WTC11 (cell line): ENCODE measurements around the gene PINK1. TPM values are rescaled to one million over a fixed set of nuclear protein-coding genes. Genes with fewer than 3 reads are reported as not detected.

Source experiments
- ATAC-seq: fragments of 200-7000 bp; cut with Tn5 transposase; 2 replicates; pipeline ENCODE4 v1.10.0; 2021; ENCODE audit warnings: mild to moderate bottlenecking, moderate library complexity
- CTCF ChIA-PET: fragments of 300-600 bp; sonication (Branson Sonifier 250); formaldehyde crosslinking; loops from one replicate; lab custom pipeline; 2021; ENCODE audit warnings: antibody characterized with exemption; lab: Charles Lee
- POLR2A ChIA-PET: fragments of 350-600 bp; sonication (Branson Sonifier 250); formaldehyde crosslinking; loops from one replicate; lab custom pipeline; 2021; ENCODE audit warnings: antibody characterized with exemption; lab: Charles Lee
- DNase-seq: peaks from one replicate; pipeline ENCODE4 v3.0.0; 2021; ENCODE audit warnings: low spot score
- H3K27ac Mint-ChIP-seq: 2 replicates; pipeline ENCODE4 v1.8.0; 2021; ENCODE audit warnings: mixed read lengths
- H3K27me3 Mint-ChIP-seq: 2 replicates; pipeline ENCODE4 v1.8.0; 2021; ENCODE audit warnings: low read depth, mild to moderate bottlenecking, moderate library complexity, mixed read lengths
- H3K36me3 Mint-ChIP-seq: 2 replicates; pipeline ENCODE4 v1.8.0; 2021; ENCODE audit warnings: mixed read lengths
- H3K4me1 Mint-ChIP-seq: 2 replicates; pipeline ENCODE4 v1.8.0; 2022; ENCODE audit warnings: mixed read lengths
- H3K4me3 Mint-ChIP-seq: 2 replicates; pipeline ENCODE4 v1.8.0; 2021; ENCODE audit warnings: mild to moderate bottlenecking, moderate library complexity, mixed read lengths
- H3K9me3 Mint-ChIP-seq: 2 replicates; pipeline ENCODE4 v1.8.0; 2021; ENCODE audit warnings: mixed read lengths
- AFF4 ChIP-seq: sonication (generic); formaldehyde crosslinking; IDR thresholded peaks from 2 replicates; pipeline ENCODE4 v1.8.1; 2023; ENCODE audit warnings: mild to moderate bottlenecking, missing genetic modification reagents, borderline replicate concordance
- AR ChIP-seq: fragments of 250-450 bp; sonication (Bioruptor Pico); IDR thresholded peaks from 2 replicates; pipeline ENCODE4 v1.9.0; 2021; ENCODE audit warnings: mild to moderate bottlenecking
- ARID4B ChIP-seq: sonication (generic); formaldehyde crosslinking; IDR thresholded peaks from 2 replicates; pipeline ENCODE4 v1.8.0; 2023; ENCODE audit warnings: missing genetic modification reagents, mild to moderate bottlenecking, borderline replicate concordance
- CBFB ChIP-seq: sonication (generic); formaldehyde crosslinking; IDR thresholded peaks from 2 replicates; pipeline ENCODE4 v1.8.1; 2022; ENCODE audit warnings: mild to moderate bottlenecking, low read depth, missing genetic modification reagents
- E2F1 ChIP-seq: sonication (generic); formaldehyde crosslinking; IDR thresholded peaks from 2 replicates; pipeline ENCODE4 v1.8.0; 2022; ENCODE audit warnings: mild to moderate bottlenecking, missing genetic modification reagents
- ELF4 ChIP-seq: sonication (generic); formaldehyde crosslinking; IDR thresholded peaks from 2 replicates; pipeline ENCODE4 v1.8.1; 2022; ENCODE audit warnings: low read depth, mild to moderate bottlenecking, moderate library complexity, missing genetic modification reagents
- FOXJ3 ChIP-seq: sonication (generic); formaldehyde crosslinking; IDR thresholded peaks from 2 replicates; pipeline ENCODE4 v1.9.0; 2021; ENCODE audit warnings: missing genetic modification reagents, mild to moderate bottlenecking, borderline replicate concordance
- FOXK1 ChIP-seq: sonication (generic); formaldehyde crosslinking; IDR thresholded peaks from 2 replicates; pipeline ENCODE4 v1.8.0; 2022; ENCODE audit warnings: mild to moderate bottlenecking, moderate library complexity, missing genetic modification reagents
- IRF2 ChIP-seq: sonication (generic); formaldehyde crosslinking; IDR thresholded peaks from 2 replicates; pipeline ENCODE4 v1.8.0; 2022; ENCODE audit warnings: low read depth, missing genetic modification reagents, borderline replicate concordance
- KAT7 ChIP-seq: sonication (generic); formaldehyde crosslinking; IDR thresholded peaks from 2 replicates; pipeline ENCODE4 v1.8.1; 2023; ENCODE audit warnings: missing genetic modification reagents, mild to moderate bottlenecking, borderline replicate concordance
- NFATC4 ChIP-seq: fragments of 250-450 bp; sonication (Bioruptor Pico); IDR thresholded peaks from 2 replicates; pipeline ENCODE4 v1.9.0; 2021; ENCODE audit warnings: mild to moderate bottlenecking
- NR1H2 ChIP-seq: sonication (generic); formaldehyde crosslinking; IDR thresholded peaks from 2 replicates; pipeline ENCODE4 v1.9.0; 2021; ENCODE audit warnings: mild to moderate bottlenecking, moderate library complexity, missing genetic modification reagents
- OVOL2 ChIP-seq: fragments of 250-450 bp; sonication (Bioruptor Pico); IDR thresholded peaks from 2 replicates; pipeline ENCODE4 v1.9.0; 2021; ENCODE audit warnings: mild to moderate bottlenecking, borderline replicate concordance
- TCF7 ChIP-seq: sonication (generic); formaldehyde crosslinking; IDR thresholded peaks from 2 replicates; pipeline ENCODE4 v1.8.0; 2022; ENCODE audit warnings: mild to moderate bottlenecking, low read depth, missing genetic modification reagents, moderate library complexity
- TEAD4 ChIP-seq: sonication (generic); formaldehyde crosslinking; IDR thresholded peaks from 2 replicates; pipeline ENCODE4 v1.8.0; 2022; ENCODE audit warnings: mild to moderate bottlenecking, missing genetic modification reagents
- ZNF232 ChIP-seq: sonication (generic); formaldehyde crosslinking; IDR thresholded peaks from 2 replicates; pipeline ENCODE4 v1.8.0; 2022; ENCODE audit warnings: mild to moderate bottlenecking, missing genetic modification reagents
- ZNF396 ChIP-seq: fragments of 250-450 bp; sonication (Bioruptor Pico); IDR thresholded peaks from 2 replicates; pipeline ENCODE4 v1.8.0; 2021; ENCODE audit warnings: mild to moderate bottlenecking, moderate library complexity, borderline replicate concordance
- ZNF425 ChIP-seq: fragments of 250-450 bp; sonication (Bioruptor Pico); conservative IDR thresholded peaks from 2 replicates; pipeline ENCODE4 v1.9.0; 2021; ENCODE audit warnings: mild to moderate bottlenecking
- ZNF512 ChIP-seq: sonication (generic); formaldehyde crosslinking; IDR thresholded peaks from 2 replicates; pipeline ENCODE4 v1.8.1; 2022; ENCODE audit warnings: missing genetic modification reagents, borderline replicate concordance
- ZNF671 ChIP-seq: fragments of 250-450 bp; sonication (Bioruptor Pico); IDR thresholded peaks from 2 replicates; pipeline ENCODE4 v1.8.0; 2021; ENCODE audit warnings: mild to moderate bottlenecking
- total RNA-seq: library from RNA; stranded (reverse); gene quantifications from 3 replicates; pipeline ENCODE4 v1.2.3, GENCODE V29; 2021

PINK1 gene
- total RNA-seq, 1 experiment from 2014 or later, result 47.7 TPM

- TF ChIP-seq AFF4 (no peak), ZNF232 (CRISPR knock-in tag) (no peak), TCF7 (CRISPR knock-in tag) (no peak), TEAD4 (no peak), ZNF396 (CRISPR knock-in tag) (no peak), E2F1 (CRISPR knock-in tag) (no peak), ELF4 (CRISPR knock-in tag) (no peak), NR1H2 (CRISPR knock-in tag) (no peak), FOXK1 (CRISPR knock-in tag) (no peak), ZNF512 (CRISPR knock-in tag) (no peak), NFATC4 (CRISPR knock-in tag) (no peak), IRF2 (CRISPR knock-in tag) (no peak), KAT7 (no peak), ARID4B (no peak)
- TF ChIP-seq, all 79 proteins: peak for 0
Observed at GRCh38 chr1:20698195-20698910, 65.1 kb downstream of the PINK1 start (continued).

GRCh38 chr1:20699558-20699957 lies 66.3 kb downstream of the PINK1 start:
- Mint-ChIP-seq H3K36me3 (no peaks in the 10 kb centered on the region), H3K9me3 (no peaks in the 10 kb centered on the region), H3K27me3 (no peaks in the 10 kb centered on the region; the same call in 1 of the 2 replicates), H3K4me1 (peaks cover 11% of the 10 kb centered on the region), H3K4me3 (no peak overlapping the region), H3K27ac (no peak overlapping the region)
- CTCF ChIA-PET, result interaction anchor here (0.6 to 2.5 kb wide), 2 partner anchors 16 to 28 kb away, joined by 4 to 11 read pairs; no protein-coding TSS in a partner anchor
- ATAC-seq, result no peak
- no peak for DNase-seq
- POLR2A ChIA-PET, result no interaction called here
- TF ChIP-seq FOXJ3 (CRISPR knock-in tag) (no peak), AR (CRISPR knock-in tag) (no peak), OVOL2 (no peak), CBFB (no peak), ZNF232 (CRISPR knock-in tag) (no peak), ZNF425 (CRISPR knock-in tag) (no peak), ZNF671 (CRISPR knock-in tag) (no peak)
